ENCODE results near the gene UBXN10. TPM values are rescaled to one million over a fixed set of nuclear protein-coding genes. Genes with fewer than 3 reads are reported as not detected.

Gene UBXN10
- total and polyA plus RNA-seq, 9 donors, result 0.22 to 0.52 (median 0.28) TPM

DNA sequence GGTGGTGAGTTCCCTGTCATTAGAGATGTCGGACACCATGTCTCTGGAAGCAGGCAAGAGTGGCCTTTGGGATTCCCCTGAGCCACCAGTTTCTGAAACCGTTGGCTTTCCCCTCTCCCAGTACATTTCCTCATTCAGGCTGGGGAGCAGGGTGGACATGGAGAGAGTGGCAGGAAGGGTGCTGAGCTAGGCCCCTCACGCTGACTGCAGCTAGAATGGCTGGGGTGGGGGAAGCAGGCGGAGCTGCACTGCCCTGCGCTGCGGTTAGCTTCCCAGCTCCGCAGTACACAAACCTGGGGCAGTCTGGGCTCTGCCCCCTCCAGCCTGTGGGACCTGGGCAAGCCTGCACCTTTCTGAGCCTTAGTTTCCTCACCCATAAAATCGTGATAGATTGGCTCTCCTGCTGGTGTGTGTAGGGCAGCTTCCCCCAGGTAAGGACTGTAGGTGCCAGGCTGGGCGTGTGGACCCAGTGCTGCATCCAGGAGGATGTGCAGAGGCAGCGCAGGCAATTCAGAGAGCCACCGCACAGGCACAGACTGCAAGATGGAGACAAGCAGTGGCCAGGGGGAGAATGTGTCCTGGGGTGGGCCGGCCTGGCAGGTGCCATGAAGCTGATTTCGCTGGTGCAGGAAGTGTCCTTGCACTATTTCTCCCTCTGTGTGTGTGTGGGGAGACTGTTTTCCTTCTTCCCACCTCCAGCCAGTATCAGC is 43.7 kb upstream of the UBXN10 start:
- Histone ChIP-seq H3K27ac (ENCODE audit: low read length) (no peak overlapping the region), H3K9me3 (replicated peaks; ENCODE audit: control insufficient read depth, low read depth, low read length) (no peaks in the 10 kb centered on the region), H3K4me3 (ENCODE audit: low read length) (no peak overlapping the region), H3K4me1 (ENCODE audit: control insufficient read depth, insufficient read depth, low read length) (no peaks in the 10 kb centered on the region), H3K36me3 (ENCODE audit: control insufficient read depth, insufficient read depth, low read length) (no peaks in the 10 kb centered on the region), H3K27me3 (ENCODE audit: control insufficient read depth, insufficient read depth, low read length) (peaks cover 2% of the 10 kb centered on the region)
- 74% methylated on average over 8 of the region's 13 CpGs for WGBS (ENCODE audit: insufficient coverage)
- DNase-seq, result no peak

DNA sequence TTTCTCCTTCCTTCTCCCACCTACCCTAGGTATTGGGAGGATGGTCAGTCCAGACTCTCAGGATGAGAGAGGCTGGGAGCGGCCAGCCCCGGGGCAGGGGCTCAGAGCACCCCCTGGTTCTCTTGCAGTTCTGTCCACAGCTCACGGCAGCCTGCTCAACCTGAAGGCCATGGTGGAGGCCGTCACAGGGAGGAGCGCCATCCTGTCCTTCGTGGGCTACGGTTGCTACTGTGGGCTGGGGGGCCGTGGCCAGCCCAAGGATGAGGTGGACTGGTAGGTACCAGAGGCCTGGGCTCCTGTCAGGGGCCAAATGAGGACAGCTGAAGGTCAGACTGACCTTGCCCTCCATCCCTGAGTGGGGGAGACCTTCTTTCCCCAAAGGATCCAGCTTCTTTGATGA is 42.6 kb upstream of the UBXN10 start:
- 83% methylated on average over 8 of the region's 8 CpGs for WGBS (ENCODE audit: insufficient coverage)
- peaks cover 3% of the 10 kb centered on the region for H3K27me3 ChIP-seq (ENCODE audit: control insufficient read depth, insufficient read depth, low read length)
- no peak for DNase-seq
- H3K9me3 ChIP-seq (replicated peaks; ENCODE audit: control insufficient read depth, low read depth, low read length), result no peaks in the 10 kb centered on the region
- no peak overlapping the region for H3K27ac ChIP-seq (ENCODE audit: low read length)
- H3K4me3 ChIP-seq (ENCODE audit: low read length), result no peak overlapping the region
- no peaks in the 10 kb centered on the region for H3K4me1 ChIP-seq (ENCODE audit: control insufficient read depth, insufficient read depth, low read length)
- no peaks in the 10 kb centered on the region for H3K36me3 ChIP-seq (ENCODE audit: control insufficient read depth, insufficient read depth, low read length)

DNA sequence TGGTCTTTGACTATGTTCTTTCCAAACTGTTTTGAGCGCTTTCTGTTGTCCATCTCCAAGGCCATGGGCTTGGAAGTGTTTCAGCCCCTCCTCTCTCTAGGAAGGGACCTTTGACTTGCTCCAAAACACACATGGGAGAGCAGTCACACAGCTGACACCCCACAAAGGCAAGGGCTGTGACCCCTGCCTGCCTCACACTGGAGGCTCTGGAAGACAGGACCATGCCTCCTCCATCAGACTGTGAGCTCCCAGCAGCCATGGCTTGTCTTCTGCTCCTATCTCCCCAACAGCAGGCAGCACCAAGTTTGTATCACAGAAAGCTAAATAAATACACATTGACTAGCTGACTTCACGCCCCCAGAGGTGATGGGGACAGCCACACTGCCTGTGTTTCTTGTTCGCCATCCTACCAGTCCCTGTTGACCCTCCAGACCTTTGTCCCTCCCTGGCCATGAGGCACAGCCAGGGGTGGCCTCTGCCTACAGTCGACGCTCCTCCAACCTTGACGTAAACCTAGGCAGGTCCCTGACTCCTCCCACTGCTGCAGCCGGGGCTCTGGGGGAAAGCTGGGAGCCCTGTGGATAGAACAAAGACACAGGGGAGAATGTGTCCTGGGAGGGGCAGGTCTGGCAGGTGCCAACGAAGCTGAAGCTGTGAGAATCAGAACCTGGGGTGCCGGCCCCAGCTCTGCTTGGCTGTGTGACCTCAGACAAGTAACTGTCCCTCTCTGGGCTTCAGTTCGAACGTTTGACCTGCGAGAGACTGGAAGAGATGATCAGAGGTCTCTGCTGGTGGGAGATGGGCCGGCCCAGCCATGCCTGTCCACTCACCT is 41.9 kb upstream of the UBXN10 start:
- no peaks in the 10 kb centered on the region for H3K9me3 ChIP-seq (replicated peaks; ENCODE audit: control insufficient read depth, low read depth, low read length)
- H3K27me3 ChIP-seq (ENCODE audit: control insufficient read depth, insufficient read depth, low read length), result peaks cover 6% of the 10 kb centered on the region
- no peak overlapping the region for H3K27ac ChIP-seq (ENCODE audit: low read length)
- WGBS (ENCODE audit: insufficient coverage), result 62% methylated on average over 11 of the region's 13 CpGs
- H3K36me3 ChIP-seq (ENCODE audit: control insufficient read depth, insufficient read depth, low read length), result no peaks in the 10 kb centered on the region
- no peak overlapping the region for H3K4me3 ChIP-seq (ENCODE audit: low read length)
- no peak for DNase-seq
- no peaks in the 10 kb centered on the region for H3K4me1 ChIP-seq (ENCODE audit: control insufficient read depth, insufficient read depth, low read length)

DNA sequence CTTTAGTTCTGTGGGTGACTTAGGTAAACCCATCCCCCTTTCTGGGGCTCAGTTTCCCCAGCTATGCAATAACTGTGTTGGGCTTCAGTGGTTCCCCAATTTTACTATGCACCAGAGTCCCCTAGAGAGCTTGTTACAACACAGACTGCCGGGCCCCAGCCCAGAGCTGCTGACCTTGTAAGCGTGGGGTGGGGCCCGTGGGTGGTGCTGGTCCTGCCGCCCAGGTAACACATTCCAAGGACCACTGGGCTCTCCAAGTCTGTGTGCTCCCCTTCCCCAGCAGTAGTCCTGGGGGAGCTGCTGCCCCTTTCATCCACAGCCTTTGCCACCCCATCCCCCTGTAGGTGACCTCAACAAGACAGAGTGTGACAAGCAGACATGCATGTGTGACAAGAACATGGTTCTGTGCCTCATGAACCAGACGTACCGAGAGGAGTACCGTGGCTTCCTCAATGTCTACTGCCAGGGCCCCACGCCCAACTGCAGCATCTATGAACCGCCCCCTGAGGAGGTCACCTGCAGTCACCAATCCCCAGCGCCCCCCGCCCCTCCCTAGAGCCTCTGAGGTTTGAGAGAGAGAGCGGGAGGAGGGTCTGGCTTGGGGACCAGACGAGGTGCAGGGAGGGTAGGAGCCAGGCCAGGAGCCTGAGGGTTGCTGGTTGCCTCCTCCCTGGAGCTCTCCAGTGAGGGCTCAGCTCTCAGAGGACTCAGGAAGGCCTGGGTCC is 37.9 kb upstream of the UBXN10 start:
- H3K4me3 ChIP-seq (ENCODE audit: low read length), result no peak overlapping the region
- 48% methylated on average over 9 of the region's 13 CpGs for WGBS (ENCODE audit: insufficient coverage)
- H3K4me1 ChIP-seq (ENCODE audit: control insufficient read depth, insufficient read depth, low read length), result peaks cover 13% of the 10 kb centered on the region
- DNase-seq, result no peak
- H3K36me3 ChIP-seq (ENCODE audit: control insufficient read depth, insufficient read depth, low read length), result no peaks in the 10 kb centered on the region
- peaks cover 9% of the 10 kb centered on the region for H3K27me3 ChIP-seq (ENCODE audit: control insufficient read depth, insufficient read depth, low read length)
- H3K9me3 ChIP-seq (replicated peaks; ENCODE audit: control insufficient read depth, low read depth, low read length), result no peaks in the 10 kb centered on the region
- H3K27ac ChIP-seq (ENCODE audit: low read length), result no peak overlapping the region

DNA sequence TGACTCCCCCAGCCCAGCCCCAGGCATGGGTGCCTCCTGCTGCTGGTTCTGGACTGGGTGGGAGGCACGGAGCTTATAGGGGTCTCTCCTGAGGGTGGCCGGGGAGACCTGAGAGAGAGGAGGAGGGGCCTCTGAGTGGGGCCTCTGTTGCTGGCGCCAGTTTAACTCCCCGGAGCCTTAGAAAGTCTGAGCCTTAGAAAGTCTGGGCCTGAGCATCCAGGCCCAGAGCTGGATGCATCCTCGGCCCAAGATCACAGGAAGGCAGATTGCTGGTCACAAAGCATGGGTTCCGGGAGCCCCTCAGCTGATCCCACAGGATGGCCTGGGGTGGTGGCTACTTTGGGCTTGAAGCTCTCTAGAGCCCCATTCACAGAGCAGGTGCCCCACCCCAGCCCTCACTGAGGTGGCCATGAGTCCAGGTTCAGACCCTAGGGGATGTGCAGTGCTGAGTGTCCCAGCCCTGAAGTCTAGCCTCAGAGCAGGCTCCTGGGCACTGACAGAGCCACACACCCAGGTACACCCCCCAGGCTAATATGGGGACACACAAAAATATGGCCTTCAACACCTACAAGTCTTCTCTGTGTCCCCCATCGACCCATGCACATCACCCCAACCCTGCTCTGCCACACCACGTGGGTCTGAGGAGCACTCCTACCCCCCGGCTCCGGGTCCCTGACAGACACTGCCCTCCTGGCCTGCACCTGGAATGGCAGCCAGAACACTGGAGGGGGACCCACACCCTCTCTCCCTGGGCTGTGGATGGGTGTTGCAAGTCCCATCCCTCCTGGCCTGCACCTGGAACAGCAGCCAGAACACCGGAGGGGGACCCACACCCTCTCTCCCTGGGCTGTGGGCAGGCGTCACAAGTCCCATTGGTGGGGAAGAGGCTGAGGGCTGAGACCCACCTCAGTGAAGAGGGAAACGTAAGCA is 37.1 kb upstream of the UBXN10 start:
- Histone ChIP-seq H3K27ac (ENCODE audit: low read length) (no peak overlapping the region), H3K4me1 (ENCODE audit: control insufficient read depth, insufficient read depth, low read length) (peaks cover 15% of the 10 kb centered on the region), H3K4me3 (ENCODE audit: low read length) (no peak overlapping the region), H3K9me3 (replicated peaks; ENCODE audit: control insufficient read depth, low read depth, low read length) (no peaks in the 10 kb centered on the region), H3K27me3 (ENCODE audit: control insufficient read depth, insufficient read depth, low read length) (peaks cover 9% of the 10 kb centered on the region), H3K36me3 (ENCODE audit: control insufficient read depth, insufficient read depth, low read length) (no peaks in the 10 kb centered on the region)
- no peak for DNase-seq
- 54% methylated on average over 11 of the region's 13 CpGs for WGBS (ENCODE audit: insufficient coverage)

DNA sequence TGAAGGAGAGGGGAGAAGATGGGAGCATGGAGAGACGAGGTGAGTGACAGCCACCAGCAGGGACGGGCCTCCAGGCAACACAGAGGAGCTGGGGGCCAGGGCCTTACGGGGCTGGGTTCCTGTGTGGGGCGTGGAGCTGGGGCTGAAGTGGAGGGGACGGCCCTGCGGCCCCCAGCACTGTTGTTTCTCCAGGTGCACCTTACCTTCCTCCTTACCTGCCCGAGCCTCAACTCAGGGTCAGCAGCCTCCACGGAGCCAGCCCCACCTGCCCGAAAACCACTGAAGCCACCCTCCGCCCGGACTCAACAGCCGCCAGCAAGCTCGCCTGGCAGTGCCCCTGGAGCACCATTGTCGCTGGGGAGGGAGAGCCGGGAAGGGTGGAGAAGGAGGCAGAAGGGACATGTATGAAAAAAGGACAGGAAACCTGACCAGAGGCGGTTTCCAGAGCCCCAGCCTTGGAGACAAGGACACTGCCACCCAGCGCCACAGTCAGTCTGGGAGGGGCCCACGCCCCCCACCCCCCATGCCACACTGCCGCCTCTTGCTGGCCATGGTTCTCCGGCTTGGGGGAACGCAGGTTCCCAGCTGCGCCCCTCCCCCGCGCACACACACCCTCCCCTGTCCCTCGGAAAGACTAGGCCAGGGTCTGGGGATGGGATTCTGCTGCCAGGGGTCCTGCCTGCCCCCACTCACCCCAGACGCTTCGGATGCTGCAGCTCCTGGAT is 36.1 kb upstream of the UBXN10 start:
- H3K36me3 ChIP-seq (ENCODE audit: control insufficient read depth, insufficient read depth, low read length), result no peaks in the 10 kb centered on the region
- 73% methylated on average over 23 of the region's 27 CpGs for WGBS (ENCODE audit: insufficient coverage)
- DNase-seq, result no peak
- no peak overlapping the region for H3K4me3 ChIP-seq (ENCODE audit: low read length)
- H3K27me3 ChIP-seq (ENCODE audit: control insufficient read depth, insufficient read depth, low read length), result peaks cover 9% of the 10 kb centered on the region
- no peak overlapping the region for H3K27ac ChIP-seq (ENCODE audit: low read length)
- no peaks in the 10 kb centered on the region for H3K9me3 ChIP-seq (replicated peaks; ENCODE audit: control insufficient read depth, low read depth, low read length)
- H3K4me1 ChIP-seq (ENCODE audit: control insufficient read depth, insufficient read depth, low read length), result peaks cover 15% of the 10 kb centered on the region

DNA sequence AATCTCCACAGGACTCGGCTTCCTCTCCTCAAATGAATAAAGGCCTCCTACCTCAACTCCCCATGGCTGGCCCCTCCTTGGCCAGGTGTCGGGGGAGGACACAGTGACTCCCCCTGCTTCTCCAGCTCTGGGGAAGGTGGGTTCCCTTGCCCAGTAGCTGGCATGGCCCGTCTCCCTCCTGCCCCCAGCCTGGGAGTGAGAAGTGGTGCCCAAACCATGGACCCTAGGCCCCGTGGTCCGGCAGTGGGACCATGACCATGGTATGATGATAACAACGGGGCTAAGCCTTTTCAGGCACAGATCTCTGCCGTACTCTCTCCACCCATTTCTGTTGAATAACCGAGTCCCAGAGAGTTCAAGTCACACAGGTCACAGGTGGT is 35.6 kb upstream of the UBXN10 start:
- H3K36me3 ChIP-seq (ENCODE audit: control insufficient read depth, insufficient read depth, low read length), result no peaks in the 10 kb centered on the region
- no peak for DNase-seq
- H3K27me3 ChIP-seq (ENCODE audit: control insufficient read depth, insufficient read depth, low read length), result peaks cover 9% of the 10 kb centered on the region
- no peak overlapping the region for H3K4me3 ChIP-seq (ENCODE audit: low read length)
- no peak overlapping the region for H3K27ac ChIP-seq (ENCODE audit: low read length)
- peaks cover 15% of the 10 kb centered on the region for H3K4me1 ChIP-seq (ENCODE audit: control insufficient read depth, insufficient read depth, low read length)
- WGBS (ENCODE audit: insufficient coverage), result 80% methylated on average over 4 of the region's 8 CpGs
- no peaks in the 10 kb centered on the region for H3K9me3 ChIP-seq (replicated peaks; ENCODE audit: control insufficient read depth, low read depth, low read length)

DNA sequence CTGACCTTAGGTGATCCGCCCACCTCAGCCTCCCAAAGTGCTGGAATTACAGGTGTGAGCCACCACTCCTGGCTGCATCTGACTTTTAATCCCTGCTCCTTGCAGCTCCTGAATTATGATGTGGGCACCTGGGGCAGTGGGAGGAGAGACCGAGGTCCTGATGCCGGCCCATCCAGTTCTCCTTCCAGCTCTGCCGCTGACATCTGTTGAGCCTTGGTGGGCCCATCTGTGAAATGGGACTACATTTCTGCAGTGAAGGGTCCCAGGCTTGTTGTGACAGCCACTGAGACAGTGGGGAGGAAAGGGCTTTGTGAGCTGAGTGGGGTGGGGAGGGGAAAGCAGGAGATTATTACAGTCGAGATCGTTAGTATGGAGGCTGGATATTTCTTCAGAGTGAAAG is 34.9 kb upstream of the UBXN10 start:
- no peak overlapping the region for H3K4me3 ChIP-seq (ENCODE audit: low read length)
- no peak overlapping the region for H3K27ac ChIP-seq (ENCODE audit: low read length)
- peaks cover 15% of the 10 kb centered on the region for H3K4me1 ChIP-seq (ENCODE audit: control insufficient read depth, insufficient read depth, low read length)
- 90% methylated on average over 3 of the region's 6 CpGs for WGBS (ENCODE audit: insufficient coverage)
- DNase-seq, result no peak
- H3K36me3 ChIP-seq (ENCODE audit: control insufficient read depth, insufficient read depth, low read length), result no peaks in the 10 kb centered on the region
- H3K27me3 ChIP-seq (ENCODE audit: control insufficient read depth, insufficient read depth, low read length), result peaks cover 9% of the 10 kb centered on the region
- H3K9me3 ChIP-seq (replicated peaks; ENCODE audit: control insufficient read depth, low read depth, low read length), result no peaks in the 10 kb centered on the region

DNA sequence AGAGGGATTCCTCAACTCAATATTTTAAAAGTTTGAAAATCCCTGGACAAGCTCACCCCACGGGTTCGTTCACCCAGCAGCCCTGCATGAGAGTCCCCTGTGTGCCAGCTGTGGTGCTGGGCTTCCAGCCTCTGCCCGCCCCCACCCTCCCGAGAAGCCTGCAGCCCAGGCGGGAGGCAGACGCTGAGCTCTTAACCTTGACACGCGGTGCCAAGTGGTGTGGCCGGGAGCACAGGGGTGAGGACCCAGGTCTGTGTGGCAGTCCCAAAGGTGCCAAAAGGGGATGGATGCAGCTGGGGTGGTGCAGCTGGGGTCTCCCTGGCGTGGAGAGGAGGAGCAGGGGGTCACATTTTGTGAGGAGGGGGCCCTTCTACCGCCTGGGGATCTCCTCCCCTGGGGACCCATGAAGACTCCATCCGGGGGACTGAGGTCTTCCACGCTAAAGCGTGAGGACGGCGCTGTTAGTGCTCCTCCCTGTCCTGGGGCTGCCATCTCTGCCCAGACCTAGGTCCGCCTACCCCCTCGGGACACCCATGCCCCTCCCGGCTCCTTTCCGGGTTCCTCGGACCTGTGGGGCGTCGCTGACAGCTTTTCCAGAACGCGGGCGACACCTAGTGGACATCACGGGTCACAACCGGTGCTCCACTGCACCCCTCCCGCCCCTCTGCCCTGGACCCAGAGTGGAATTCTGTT is 33.8 kb upstream of the UBXN10 start:
- Histone ChIP-seq H3K27ac (ENCODE audit: low read length) (no peak overlapping the region), H3K4me3 (ENCODE audit: low read length) (peak overlapping the region; percentile 14), H3K9me3 (replicated peaks; ENCODE audit: control insufficient read depth, low read depth, low read length) (no peaks in the 10 kb centered on the region), H3K27me3 (ENCODE audit: control insufficient read depth, insufficient read depth, low read length) (peaks cover 9% of the 10 kb centered on the region), H3K4me1 (ENCODE audit: control insufficient read depth, insufficient read depth, low read length) (peaks cover 15% of the 10 kb centered on the region), H3K36me3 (ENCODE audit: control insufficient read depth, insufficient read depth, low read length) (no peaks in the 10 kb centered on the region)
- peak; percentile 78 for DNase-seq
- WGBS (ENCODE audit: insufficient coverage), result 11% methylated on average over 20 of the region's 29 CpGs
